GM10248 (cell line): ENCODE data around the gene KPNA1.
"Not testable (repeated sequence)": the region's sequence is repeated elsewhere in the genome, so short reads cannot be mapped to it uniquely, and the experiment has no call there.

Experiments
- CTCF ChIA-PET: fragments of 300-600 bp; sonication (Branson Sonifier 250); formaldehyde crosslinking; extraction: SDS; loops from one replicate; lab custom pipeline; 2021; ENCODE audit warnings: antibody characterized with exemption; lab: Yijun Ruan, JAX
- POLR2A ChIA-PET: fragments of 350-650 bp; sonication (Branson Sonifier 250); formaldehyde crosslinking; extraction: SDS; loops from one replicate; lab custom pipeline; 2020; ENCODE audit warnings: antibody characterized with exemption; lab: Yijun Ruan, JAX
- DNase-seq: peaks from one replicate; pipeline ENCODE4 v3.0.0; 2012; ENCODE audit errors: extremely low spot score
- TF ChIP-seq, protein P1 (sequence below): IDR thresholded peaks from 2 replicates; pipeline ENCODE4 v1.5.1; 2012; ENCODE audit warnings: mild to moderate bottlenecking, low read depth; ENCODE audit errors: extremely low read depth, missing control alignments, control extremely low read depth

The KPNA1 gene

DNA sequence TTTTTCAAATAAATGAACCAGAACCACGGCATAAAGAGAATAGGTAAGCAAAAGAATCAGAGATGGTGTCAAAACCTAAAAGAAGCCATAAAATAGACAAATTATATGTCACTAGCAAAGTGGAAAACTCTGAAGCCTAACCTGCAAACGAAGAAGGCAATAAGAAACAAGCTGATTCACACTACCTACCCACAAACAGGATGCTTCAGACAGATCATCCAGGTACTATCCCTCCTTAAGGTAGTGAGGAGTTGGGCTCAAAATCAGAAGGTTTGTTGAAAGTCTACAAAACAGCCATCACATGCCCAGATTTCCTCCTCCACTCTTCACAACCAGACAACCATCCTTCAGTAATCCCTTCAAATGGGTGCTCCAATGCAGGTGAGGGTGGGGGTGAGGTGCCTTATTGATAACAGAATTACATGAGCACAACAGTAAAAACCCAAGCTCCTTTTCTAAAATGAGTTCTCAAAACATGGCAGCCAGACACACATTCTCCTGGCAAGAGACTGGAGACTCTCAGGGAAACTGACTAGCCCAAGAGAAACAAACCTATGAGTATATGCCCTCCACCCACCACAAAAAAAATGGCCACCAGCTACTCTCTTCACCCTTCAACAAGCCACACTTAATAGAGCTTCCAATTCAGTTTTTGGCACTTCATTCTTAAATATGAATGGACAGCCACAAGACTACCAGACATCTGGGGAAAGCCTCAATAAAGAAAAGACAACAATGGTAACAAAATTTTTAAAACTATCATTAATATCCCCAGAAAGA lies 6.4 kb downstream of the KPNA1 start:
- ChIA-PET CTCF (interaction anchor here (0.7 to 1.6 kb wide), 4 partner anchors 9 to 41 kb away, joined by 3 to 4 read pairs (median 3); no protein-coding TSS in a partner anchor), POLR2A (no interaction called here)
- DNase-seq = no peak
- TF ChIP-seq, protein P1, sequence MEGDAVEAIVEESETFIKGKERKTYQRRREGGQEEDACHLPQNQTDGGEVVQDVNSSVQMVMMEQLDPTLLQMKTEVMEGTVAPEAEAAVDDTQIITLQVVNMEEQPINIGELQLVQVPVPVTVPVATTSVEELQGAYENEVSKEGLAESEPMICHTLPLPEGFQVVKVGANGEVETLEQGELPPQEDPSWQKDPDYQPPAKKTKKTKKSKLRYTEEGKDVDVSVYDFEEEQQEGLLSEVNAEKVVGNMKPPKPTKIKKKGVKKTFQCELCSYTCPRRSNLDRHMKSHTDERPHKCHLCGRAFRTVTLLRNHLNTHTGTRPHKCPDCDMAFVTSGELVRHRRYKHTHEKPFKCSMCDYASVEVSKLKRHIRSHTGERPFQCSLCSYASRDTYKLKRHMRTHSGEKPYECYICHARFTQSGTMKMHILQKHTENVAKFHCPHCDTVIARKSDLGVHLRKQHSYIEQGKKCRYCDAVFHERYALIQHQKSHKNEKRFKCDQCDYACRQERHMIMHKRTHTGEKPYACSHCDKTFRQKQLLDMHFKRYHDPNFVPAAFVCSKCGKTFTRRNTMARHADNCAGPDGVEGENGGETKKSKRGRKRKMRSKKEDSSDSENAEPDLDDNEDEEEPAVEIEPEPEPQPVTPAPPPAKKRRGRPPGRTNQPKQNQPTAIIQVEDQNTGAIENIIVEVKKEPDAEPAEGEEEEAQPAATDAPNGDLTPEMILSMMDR = no peak

DNA sequence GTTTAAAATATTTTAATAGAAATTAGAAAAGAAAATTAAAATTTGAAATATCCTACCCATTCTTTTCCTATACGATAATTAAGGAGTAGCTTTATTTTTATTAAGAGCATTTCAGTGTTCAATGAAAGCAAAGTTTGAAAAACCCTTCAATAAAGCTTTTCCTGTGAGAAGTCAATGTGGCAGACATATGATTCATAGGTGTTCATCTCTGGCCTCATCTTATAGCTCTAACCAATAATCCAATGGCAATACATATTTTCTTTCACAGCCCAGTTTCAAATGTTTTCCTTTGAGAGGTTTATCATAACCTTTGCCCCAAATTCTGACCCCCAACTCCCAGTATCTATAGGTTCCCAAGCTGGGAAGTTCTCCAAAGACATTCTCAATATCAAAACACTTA lies 8.3 kb downstream of the KPNA1 start:
- POLR2A ChIA-PET = no interaction called here

DNA sequence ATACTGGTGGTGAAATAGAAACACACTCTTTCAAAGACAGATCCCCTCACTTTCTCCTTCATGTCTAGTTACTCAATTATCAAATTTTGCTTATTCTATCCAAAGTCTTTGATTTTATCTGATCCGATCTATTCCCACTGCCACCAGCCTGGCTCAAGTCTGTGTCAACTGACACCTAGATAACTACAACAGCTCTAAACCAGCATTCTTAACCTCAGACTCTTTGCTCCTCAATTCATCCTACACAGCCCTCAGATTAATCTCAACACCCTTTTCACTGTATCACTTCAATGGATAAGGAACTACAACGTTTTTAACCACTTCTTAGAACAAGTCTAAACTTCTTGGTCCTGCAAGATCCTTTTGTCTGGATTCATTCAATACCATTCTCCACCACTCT lies 9.1 kb downstream of the KPNA1 start:
- CTCF ChIA-PET = interaction anchor here (1.4 to 1.6 kb wide), 3 partner anchors 13 to 21 kb away, joined by 3 to 5 read pairs (median 4); no protein-coding TSS in a partner anchor
- TF ChIP-seq, protein P1 = no peak
- no peak for DNase-seq
- POLR2A ChIA-PET = no interaction called here

More for the DNA sequence above, 8.3 kb downstream of the KPNA1 start:
- TF ChIP-seq, protein P1 = no peak
- DNase-seq = no peak
- CTCF ChIA-PET = interaction anchor here (1.2 to 1.6 kb wide), 4 partner anchors 12 to 22 kb away, joined by 3 to 5 read pairs (median 4); no protein-coding TSS in a partner anchor

DNA sequence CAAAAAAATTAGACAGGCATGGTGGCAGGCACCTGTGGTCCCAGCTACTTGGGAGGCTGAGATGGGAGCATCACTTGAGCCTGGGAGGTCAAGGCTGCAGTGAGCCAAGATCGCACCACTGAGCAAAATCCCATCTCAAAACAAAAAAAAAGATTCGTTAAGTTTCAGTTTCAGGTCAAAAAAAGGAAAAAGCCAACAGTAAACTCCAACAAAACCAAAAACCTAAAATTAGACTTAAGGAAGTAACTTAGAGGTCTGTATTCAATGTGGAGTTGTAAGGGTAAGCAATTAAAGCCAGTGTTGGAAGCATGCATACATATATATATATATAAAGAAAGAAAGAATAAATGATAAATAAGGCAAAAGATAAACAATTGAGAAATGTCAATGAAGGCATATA lies 11.8 kb downstream of the KPNA1 start:
- ChIA-PET POLR2A (no interaction called here), CTCF (interaction anchor here (1.2 kb wide), 1 partner anchor 12 kb away, joined by 5 read pairs; no protein-coding TSS in a partner anchor)
- no peak for DNase-seq
- TF ChIP-seq, protein P1 = no peak

DNA sequence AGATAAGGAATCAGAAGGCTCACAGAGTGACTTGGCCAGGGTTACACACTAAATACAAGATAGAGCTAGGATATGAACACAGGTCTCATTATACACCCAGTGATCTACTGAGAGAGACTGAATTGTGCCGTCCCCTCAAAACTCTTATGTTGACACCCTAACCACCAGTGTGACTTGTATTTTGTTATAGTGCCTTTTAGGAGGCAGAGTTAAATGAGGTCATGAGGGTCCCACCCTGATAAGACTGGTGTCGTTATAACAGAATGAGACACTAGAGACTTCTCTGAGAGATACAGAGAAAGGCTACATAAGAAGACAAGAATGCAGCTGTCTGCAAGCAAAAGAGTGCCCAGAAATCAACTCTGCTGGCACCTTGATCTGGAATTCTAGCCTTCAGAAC lies 12.6 kb downstream of the KPNA1 start:
- no peak for DNase-seq
- TF ChIP-seq, protein P1 = no peak
- ChIA-PET CTCF (interaction anchor here (0.8 to 1.2 kb wide), 4 partner anchors 8 to 14 kb away, joined by 3 to 5 read pairs (median 3); partner anchors contain the start of gene KPNA1), POLR2A (no interaction called here)

DNA sequence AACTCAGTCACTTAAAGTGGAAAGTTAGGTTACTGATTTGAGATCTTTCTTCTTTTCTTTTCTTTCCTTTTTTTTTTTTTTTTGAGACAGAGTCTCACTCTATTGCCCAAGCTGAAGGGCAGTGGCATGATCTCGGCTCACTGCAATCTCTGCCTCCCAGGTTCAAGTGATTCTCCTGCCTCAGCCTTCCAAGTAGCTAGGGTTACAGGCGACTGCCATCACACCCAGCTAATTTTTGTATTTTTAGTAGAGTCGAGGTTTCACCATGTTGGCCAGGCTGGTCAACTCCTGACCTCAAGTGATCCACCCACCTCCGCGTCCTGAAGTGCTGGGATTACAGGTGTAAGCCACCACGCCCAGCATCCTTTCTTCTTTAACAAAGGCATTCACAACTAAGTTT lies 13.8 kb downstream of the KPNA1 start:
- DNase-seq, POLR2A ChIA-PET: not testable (repeated sequence)
- CTCF ChIA-PET = interaction anchor here (0.9 to 1.6 kb wide), 7 partner anchors 8 to 42 kb away, joined by 3 to 4 read pairs (median 3); partner anchors contain the start of gene KPNA1

DNA sequence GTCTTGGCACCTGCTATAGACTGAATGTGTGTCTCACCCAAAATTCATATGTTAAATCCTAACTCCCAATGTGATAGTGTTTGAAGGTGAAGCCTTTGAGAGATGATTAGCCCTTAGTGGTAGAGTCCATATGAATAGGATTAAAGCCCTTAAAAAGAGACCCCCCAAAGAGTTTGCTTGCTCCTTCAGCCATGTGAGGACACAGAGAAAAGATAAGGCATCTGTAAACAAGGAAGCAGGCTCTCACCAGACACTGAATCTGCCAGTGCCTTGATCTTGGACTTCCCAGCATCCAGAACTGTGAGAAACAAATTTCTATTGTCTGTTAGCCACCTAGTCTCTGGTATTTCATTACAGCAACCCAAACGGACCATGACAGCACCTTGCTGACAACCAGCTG lies 16.6 kb downstream of the KPNA1 start:
- POLR2A ChIA-PET = no interaction called here
- no peak for DNase-seq
- CTCF ChIA-PET = interaction anchor here (1.4 kb wide), 1 partner anchor 17 kb away, joined by 3 read pairs; the partner anchor contains the start of gene KPNA1
- TF ChIP-seq, protein P1 = no peak
